Upper lobe of left lung (tissue), 6 donors: ENCODE results near the gene PMM1. TPM values are rescaled to one million over a fixed set of nuclear protein-coding genes. Genes with fewer than 3 reads are reported as not detected.
A peak's percentile ranks its signal among the peaks of the same experiment; 100 is the strongest.
"Not testable (repeated sequence)": the region's sequence is repeated elsewhere in the genome, so short reads cannot be mapped to it uniquely, and the experiment has no call there.

Source experiments
- ATAC-seq, 2 donors: fragments of 200-7000 bp; cut with Tn5 transposase; one replicate each; pipeline ENCODE4 v1.9.1; 2022; ENCODE audit warnings: mild to moderate bottlenecking in 2 of 2, moderate library complexity in 2 of 2; ENCODE audit not compliant: low FRiP score in 2 of 2
- DNase-seq, 2 donors: peaks; one replicate each; pipeline ENCODE4 v3.0.0-alpha.2; 2019 to 2020
- H3K27ac ChIP-seq, 4 donors: fragments of 200-600 bp; sonication (generic); one replicate each; pipeline ENCODE4 v1.5.1; 2016 to 2019
- H3K27me3 ChIP-seq, 4 donors: fragments of 200-600 bp; sonication (generic); one replicate each; pipeline ENCODE4 v1.5.1; 2017 to 2019
- H3K36me3 ChIP-seq, 4 donors: fragments of 200-600 bp; sonication (generic); one replicate each; pipeline ENCODE4 v1.5.1; 2016 to 2019
- H3K4me1 ChIP-seq, 4 donors: fragments of 200-600 bp; sonication (generic); one replicate each; pipeline ENCODE4 v1.5.1; 2018 to 2019
- H3K4me3 ChIP-seq, 4 donors: fragments of 200-600 bp; sonication (generic); one replicate each; pipeline ENCODE4 v1.5.1; 2017 to 2019; ENCODE audit warnings: mild to moderate bottlenecking in 2 of 4, moderate library complexity in 1 of 4
- H3K9me3 ChIP-seq, 4 donors: fragments of 200-600 bp; sonication (generic); one replicate each; pipeline ENCODE4 v1.5.1; 2018 to 2019
- CTCF ChIP-seq, 6 experiments: fragments of 450-650 bp in 4 of 6; fragments of 200-600 bp in 2 of 6; sonication (generic) in 2 of 6; IDR thresholded peaks; one replicate each; pipeline ENCODE4 v1.5.1; 2016 to 2019; ENCODE audit warnings: antibody characterized with exemption in 6 of 6
- EP300 ChIP-seq, 4 donors: sonication (generic); formaldehyde crosslinking; IDR thresholded peaks; one replicate each; pipeline ENCODE4 v1.5.1; 2017; ENCODE audit warnings: antibody characterized with exemption in 4 of 4, control low read depth in 2 of 4
- POLR2A ChIP-seq, 4 donors: fragments of 450-650 bp; IDR thresholded peaks; one replicate each; pipeline ENCODE4 v1.5.1; 2016 to 2017; ENCODE audit warnings: antibody characterized with exemption in 4 of 4, mild to moderate bottlenecking in 2 of 4
- POLR2AphosphoS5 ChIP-seq, 2 donors: sonication (generic); formaldehyde crosslinking; IDR thresholded peaks; one replicate each; pipeline ENCODE4 v1.5.1; 2017; ENCODE audit warnings: antibody characterized with exemption in 2 of 2
- WGBS, 2 donors: methylation state at CpG; one replicate each; pipeline ENCODE4 v1.1.5; 2017 to 2018; 5-methylcytosine and 5-hydroxymethylcytosine counted together
- total RNA-seq, 6 donors: library from RNA; depleted of rRNA in 4 of 6; stranded (reverse); fragments of >200 nt in 4 of 6; gene quantifications; one replicate each; pipeline versions ENCODE4 v1.1.0 to v1.2.1, GENCODE V29; 2016 to 2021
- donor health status: DM: no; HTN: no; CAD: no; lungs with moderate emphysema.
- donor health status: DM: no; HTN: yes; CAD: no; lungs with severe emphysema.

PMM1 gene
- total RNA-seq, 6 donors from 2014 or later, result 42.1 to 226 (median 105) TPM

GRCh38 chr22:41575533-41575932 lies 14.1 kb downstream of the PMM1 start:
- Histone ChIP-seq H3K4me3 (no peak overlapping the region), H3K27ac (peak overlapping the region in 1 of 4 donors; percentile 56), H3K36me3 (peaks cover 0 to 58% (median 51%) of the 10 kb centered on the region in 4 donors), H3K27me3 (no peaks in the 10 kb centered on the region), H3K9me3 (no peaks in the 10 kb centered on the region), H3K4me1 (no peaks in the 10 kb centered on the region)
- 94% methylated on average over 12 of the region's 15 CpGs; no CpG with 5 or more reads in 1 of the 2 donors for WGBS, 2 donors
- ATAC-seq (peak in 1 of 2 donors; percentile 6), DNase-seq (peak in 1 of 2 donors; percentile 81)
- TF ChIP-seq EP300 (IDR thresholded peaks at IDR 0.05) (no peak), POLR2AphosphoS5 (IDR thresholded peaks at IDR 0.05) (no peak), CTCF (IDR thresholded peaks at IDR 0.05) (no peak), POLR2A (IDR thresholded peaks at IDR 0.05) (no peak)

DNA sequence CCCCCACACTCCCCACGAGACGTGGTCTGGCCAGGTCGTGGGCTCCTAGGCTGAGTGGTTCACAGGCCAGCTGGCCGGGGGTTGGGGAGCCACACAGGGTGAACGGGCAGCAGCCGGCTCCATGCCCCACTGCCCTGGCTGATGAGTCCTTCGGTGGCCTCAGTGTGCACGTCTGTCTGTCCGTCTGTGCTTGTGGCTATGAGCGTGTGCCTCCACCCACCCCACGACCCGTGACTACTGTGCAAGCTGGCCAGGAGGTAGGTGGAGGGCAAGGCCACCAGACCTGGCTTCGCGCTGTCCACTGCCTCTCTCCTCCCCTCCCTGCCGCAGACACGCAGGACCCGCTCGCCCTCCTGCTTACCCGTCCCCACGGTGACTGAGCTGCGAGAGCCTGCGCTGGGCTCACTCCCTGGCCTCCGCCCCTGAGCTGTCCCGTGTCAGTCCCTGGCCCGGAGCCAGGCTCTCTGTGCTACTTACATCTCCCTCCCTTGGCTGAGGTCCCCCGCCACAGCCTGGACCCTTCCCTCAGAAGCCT lies 14.7 kb downstream of the PMM1 start:
- Histone ChIP-seq H3K27me3 (no peaks in the 10 kb centered on the region), H3K36me3 (peaks cover 0 to 52% (median 46%) of the 10 kb centered on the region in 4 donors), H3K9me3 (no peaks in the 10 kb centered on the region), H3K4me1 (no peaks in the 10 kb centered on the region), H3K27ac (peak overlapping the region in 3 of 4 donors; percentile 13 to 56 (median 53)), H3K4me3 (no peak overlapping the region)
- peak; percentile 23 to 63 for ATAC-seq
- peak; percentile 27 to 87 for DNase-seq
- TF ChIP-seq EP300 (IDR thresholded peaks at IDR 0.05) (no peak), POLR2A (IDR thresholded peaks at IDR 0.05) (no peak), POLR2AphosphoS5 (IDR thresholded peaks at IDR 0.05) (no peak), CTCF (IDR thresholded peaks at IDR 0.05) (no peak)
- 60 to 80% methylated on average over 4 to 24 of the region's 26 CpGs for WGBS, 2 donors

GRCh38 chr22:41573677-41574076 lies 16.0 kb downstream of the PMM1 start:
- H3K9me3 ChIP-seq, result no peaks in the 10 kb centered on the region
- no peak for DNase-seq
- WGBS, 2 donors, result 91 to 94% methylated on average over 8 to 11 of the region's 11 CpGs
- no peak for ATAC-seq
- no peaks in the 10 kb centered on the region for H3K27me3 ChIP-seq
- TF ChIP-seq EP300 (IDR thresholded peaks at IDR 0.05), result no peak
- no peak for TF ChIP-seq CTCF (IDR thresholded peaks at IDR 0.05)
- no peak for TF ChIP-seq POLR2A (IDR thresholded peaks at IDR 0.05)
- TF ChIP-seq POLR2AphosphoS5 (IDR thresholded peaks at IDR 0.05), result no peak
- no peaks in the 10 kb centered on the region for H3K4me1 ChIP-seq
- H3K4me3 ChIP-seq, result no peak overlapping the region
- peaks cover 0 to 40% (median 33%) of the 10 kb centered on the region in 4 donors for H3K36me3 ChIP-seq
- H3K27ac ChIP-seq, result no peak overlapping the region

DNA sequence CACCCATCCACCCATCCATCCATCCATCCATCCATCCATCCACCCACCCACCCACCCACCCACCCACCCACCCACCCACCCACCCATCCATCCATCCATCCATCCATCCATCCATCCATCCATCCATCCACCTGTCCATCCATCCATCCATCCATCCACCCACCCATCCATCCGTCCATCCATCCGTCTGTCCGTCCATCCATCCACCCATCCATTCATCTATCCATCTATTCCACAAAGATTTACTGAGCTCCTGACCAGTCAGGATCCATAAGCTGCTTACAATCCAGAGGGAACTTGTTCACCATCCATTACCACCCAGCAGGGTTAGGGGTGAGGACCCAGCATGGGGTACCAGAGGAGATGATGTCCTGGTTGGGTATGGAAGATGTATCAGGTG lies 17.3 kb downstream of the PMM1 start:
- DNase-seq, H3K27me3 ChIP-seq, H3K4me1 ChIP-seq, H3K4me3 ChIP-seq, ATAC-seq, H3K9me3 ChIP-seq, H3K27ac ChIP-seq: not testable (repeated sequence)
- H3K36me3 ChIP-seq, result peaks cover 0 to 26% (median 20%) of the 10 kb centered on the region in 4 donors
- WGBS, 2 donors, result 98% methylated on average over 3 of the region's 3 CpGs

DNA sequence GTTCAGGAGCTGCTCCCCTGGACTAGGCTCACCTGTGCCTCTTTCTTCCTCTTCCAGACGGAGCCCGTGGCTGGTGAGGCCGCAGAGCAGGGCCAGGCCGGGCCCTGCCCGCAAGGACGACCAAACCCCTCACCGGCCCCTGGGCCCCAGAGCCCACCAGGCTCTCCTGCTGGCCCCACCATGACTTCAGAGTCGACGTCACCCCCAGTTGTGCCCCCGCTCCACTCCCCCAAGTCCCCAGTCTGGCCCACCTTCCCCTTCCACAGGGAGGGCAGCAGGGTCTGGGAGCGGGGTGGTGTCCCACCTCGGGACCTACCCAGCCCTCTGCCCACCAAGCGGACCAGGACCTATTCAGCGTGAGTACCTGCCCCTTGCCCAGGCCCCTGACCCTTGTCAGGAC lies 17.9 kb downstream of the PMM1 start:
- WGBS, 2 donors, result 91 to 92% methylated on average over 4 to 12 of the region's 14 CpGs
- Histone ChIP-seq H3K9me3 (no peaks in the 10 kb centered on the region), H3K27ac (no peak overlapping the region), H3K4me3 (no peak overlapping the region), H3K27me3 (no peaks in the 10 kb centered on the region), H3K36me3 (peaks cover 0 to 21% (median 14%) of the 10 kb centered on the region in 4 donors), H3K4me1 (peaks cover 0 to 6% (median 0%) of the 10 kb centered on the region in 4 donors)
- DNase-seq, result no peak
- no peak for ATAC-seq
- TF ChIP-seq CTCF (IDR thresholded peaks at IDR 0.05) (no peak), EP300 (IDR thresholded peaks at IDR 0.05) (no peak), POLR2AphosphoS5 (IDR thresholded peaks at IDR 0.05) (no peak), POLR2A (IDR thresholded peaks at IDR 0.05) (no peak)
